VCaP (cell line): Measurements from ENCODE around the gene ROCK2.

Experiments used
- H3K27ac ChIP-seq: fragments of 450-650 bp; 2 replicates; pipeline ENCODE4 v1.5.1; 2017
- CTCF ChIP-seq: fragments of 450-650 bp; conservative IDR thresholded peaks from 2 replicates; pipeline ENCODE4 v1.5.1; 2017; ENCODE audit warnings: mild to moderate bottlenecking, moderate library complexity

Gene ROCK2

GRCh38 chr2:11327871-11328270 lies 16.6 kb downstream of the ROCK2 start:
- no peak for TF ChIP-seq CTCF

GRCh38 chr2:11326677-11327211 lies 17.7 kb downstream of the ROCK2 start:
- no peak for TF ChIP-seq CTCF
- no peak overlapping the region for H3K27ac ChIP-seq

More at GRCh38 chr2:11327871-11328270, 16.6 kb downstream of the ROCK2 start:
- no peak overlapping the region for H3K27ac ChIP-seq

- TF ChIP-seq CTCF, result no peak
- no peak overlapping the region for H3K27ac ChIP-seq
Measured at GRCh38 chr2:11325961-11326676, 18.3 kb downstream of the ROCK2 start.

GRCh38 chr2:11321847-11322246 lies 22.6 kb downstream of the ROCK2 start:
- no peak overlapping the region for H3K27ac ChIP-seq
- no peak for TF ChIP-seq CTCF

- no peak overlapping the region for H3K27ac ChIP-seq
- TF ChIP-seq CTCF, result no peak
Measured at GRCh38 chr2:11320698-11321492, 23.5 kb downstream of the ROCK2 start.

- TF ChIP-seq CTCF, result no peak
Measured at GRCh38 chr2:11319939-11320338, 24.5 kb downstream of the ROCK2 start.

GRCh38 chr2:11315074-11315705 lies 29.2 kb downstream of the ROCK2 start:
- no peak for TF ChIP-seq CTCF
- H3K27ac ChIP-seq, result no peak overlapping the region

More at GRCh38 chr2:11319939-11320338, 24.5 kb downstream of the ROCK2 start:
- no peak overlapping the region for H3K27ac ChIP-seq
